Stimulated activated naive CD8-positive, alpha-beta T cell treated with anti-CD3 and anti-CD28 coated beads, Interleukin-15, amount 100 ng/mL, for 72 hours (primary cell): ENCODE results near the gene RABAC1.
"Not testable (repeated sequence)": the region's sequence is repeated elsewhere in the genome, so short reads cannot be mapped to it uniquely, and the experiment has no call there.

ENCODE experiments used
- ATAC-seq: fragments of 150-1000 bp; cut with Tn5 transposase; 2 replicates; pipeline ENCODE4 v1.10.0; 2021; ENCODE audit warnings: mild to moderate bottlenecking, moderate library complexity
- DNase-seq, 2 donors: peaks; one replicate each; pipeline ENCODE4 v3.0.0; 2021 to 2022
- H3K27ac Mint-ChIP-seq, 2 donors: one replicate each; pipeline ENCODE4 v1.8.0; 2022; ENCODE audit warnings: mild to moderate bottlenecking in 2 of 2, mixed read lengths in 2 of 2, moderate library complexity in 2 of 2
- H3K27me3 Mint-ChIP-seq: one replicate; pipeline ENCODE4 v1.8.0; 2022; ENCODE audit warnings: mixed read lengths
- H3K4me1 Mint-ChIP-seq: one replicate; pipeline ENCODE4 v1.8.0; 2022; ENCODE audit warnings: mild to moderate bottlenecking, mixed read lengths
- H3K4me3 Mint-ChIP-seq, 2 donors: one replicate each; pipeline ENCODE4 v1.8.0; 2022; ENCODE audit warnings: mild to moderate bottlenecking in 2 of 2, mixed read lengths in 2 of 2, moderate library complexity in 1 of 2
- H3K9me3 Mint-ChIP-seq, 2 donors: one replicate each; pipeline ENCODE4 v1.8.0; 2022; ENCODE audit warnings: mixed read lengths in 2 of 2

RABAC1 gene

DNA sequence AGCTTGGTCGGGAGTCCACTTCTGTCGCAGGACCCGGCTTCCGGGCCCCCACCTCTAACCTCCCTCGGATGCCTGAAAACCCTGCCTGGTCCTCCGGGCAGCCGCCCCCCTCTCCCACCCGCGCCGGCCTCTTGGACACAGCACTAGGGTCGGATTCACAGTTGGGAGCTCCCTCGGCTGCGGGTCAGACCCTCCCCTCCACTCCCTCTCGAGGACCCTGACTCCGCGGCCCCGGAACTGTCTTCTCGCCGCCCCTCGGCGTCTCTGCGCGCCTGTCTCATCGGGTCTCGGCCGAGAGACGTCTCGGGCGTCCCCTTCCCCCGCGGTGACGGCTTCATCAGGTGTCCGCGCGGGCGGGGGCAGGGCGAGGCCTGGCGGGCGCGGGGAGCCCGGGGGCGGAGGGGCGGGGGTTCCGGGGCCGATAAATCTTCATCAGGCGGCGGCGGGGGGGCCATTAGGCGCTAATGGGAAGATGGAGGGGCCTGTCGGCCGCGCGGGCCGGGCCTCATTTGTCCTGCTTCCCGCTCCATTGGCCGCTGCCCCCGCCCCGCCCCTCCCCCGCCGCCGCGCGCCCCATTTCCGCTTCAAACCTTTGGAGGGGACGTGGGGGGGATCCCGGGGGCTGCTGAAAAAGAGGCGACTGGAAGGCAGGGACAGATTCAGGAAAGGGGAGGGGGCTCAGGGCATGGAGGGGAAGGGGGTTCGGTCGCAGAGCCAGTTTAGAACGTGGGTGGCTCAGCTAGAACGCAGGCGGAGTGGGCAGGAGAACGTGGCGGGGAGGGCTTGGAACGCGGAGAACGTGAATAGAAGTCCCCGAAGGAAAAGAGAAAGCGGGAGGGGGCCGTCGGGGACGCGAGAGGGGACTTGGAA lies 19.0 kb downstream of the RABAC1 start:
- ATAC-seq (peak; percentile 60), DNase-seq (peak in 1 of 2 donors; percentile 59)
- H3K4me3 Mint-ChIP-seq: peak overlapping the region; percentile 91
- H3K9me3 Mint-ChIP-seq: no peaks in the 10 kb centered on the region
- peaks cover 27% of the 10 kb centered on the region for H3K27me3 Mint-ChIP-seq
- H3K27ac Mint-ChIP-seq: peak overlapping the region; percentile 97 to 98
- H3K4me1 Mint-ChIP-seq: peaks cover 62% of the 10 kb centered on the region

DNA sequence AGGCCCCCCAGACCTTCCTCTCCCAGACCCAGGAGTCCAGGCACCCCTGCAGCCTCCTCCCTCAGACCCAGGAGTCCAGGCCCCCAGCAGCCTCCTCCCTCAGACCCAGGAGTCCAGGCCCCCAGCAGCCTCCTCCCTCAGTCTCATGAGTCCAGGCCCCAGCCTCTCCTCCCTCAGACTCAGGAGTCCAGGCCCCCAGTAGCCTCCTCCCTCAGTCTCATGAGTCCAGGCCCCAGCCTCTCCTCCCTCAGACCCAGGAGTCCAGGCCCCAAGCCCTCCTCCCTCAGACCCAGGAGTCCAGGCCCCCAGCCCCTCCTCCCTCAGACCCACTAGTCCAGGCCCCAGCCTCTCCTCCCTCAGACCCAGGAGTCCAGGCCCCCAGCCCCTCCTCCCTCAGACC lies 19.9 kb downstream of the RABAC1 start:
- Mint-ChIP-seq H3K4me1 (peaks cover 62% of the 10 kb centered on the region), H3K27me3 (peaks cover 29% of the 10 kb centered on the region)
- H3K4me3 Mint-ChIP-seq, ATAC-seq, H3K9me3 Mint-ChIP-seq, H3K27ac Mint-ChIP-seq, DNase-seq: not testable (repeated sequence)

DNA sequence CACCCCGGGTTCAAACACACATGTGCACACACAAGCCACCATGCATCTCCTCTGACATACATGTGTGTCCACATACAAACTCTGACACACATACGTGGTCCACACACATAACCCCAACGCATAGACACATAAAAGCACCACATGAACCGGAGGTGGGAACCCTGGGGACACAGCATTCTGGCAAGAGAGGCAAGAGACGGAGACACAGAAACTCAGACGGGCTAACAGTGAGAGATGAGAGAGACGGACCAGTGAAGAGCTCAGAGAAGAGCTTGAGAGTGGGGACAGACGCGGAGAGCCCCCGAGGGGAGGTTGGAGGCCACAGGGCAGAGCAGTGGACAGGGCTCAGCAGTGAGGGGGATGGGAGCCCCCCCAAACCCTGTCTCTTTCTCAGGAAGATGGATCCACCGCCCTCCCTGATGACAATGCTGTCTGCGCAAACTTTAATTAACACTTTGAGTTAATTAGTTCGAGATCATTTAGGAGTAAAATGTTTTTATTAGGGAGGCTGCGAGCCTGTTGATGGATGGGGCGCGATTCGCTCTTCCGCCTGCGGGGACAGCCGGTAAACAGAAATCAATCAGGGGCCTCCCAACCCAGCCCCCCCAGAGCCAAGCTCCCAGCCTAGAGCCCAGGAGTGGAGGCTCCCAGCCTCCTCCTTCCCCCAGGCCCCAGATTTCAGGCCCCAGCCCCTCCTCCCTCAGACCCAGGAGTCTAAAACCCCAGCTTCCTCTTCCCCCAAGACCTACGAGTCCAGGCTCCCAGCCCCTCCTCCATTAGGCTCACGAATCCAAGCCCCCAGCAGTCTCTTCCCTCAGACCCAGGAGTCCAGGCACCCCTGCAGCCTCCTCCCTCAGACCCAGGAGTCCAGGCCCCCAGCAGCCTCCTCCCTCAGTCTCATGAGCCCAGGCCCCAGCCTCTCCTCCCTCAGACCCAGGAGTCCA lies 21.3 kb downstream of the RABAC1 start:
- no peak for DNase-seq
- Mint-ChIP-seq H3K27me3 (peaks cover 22% of the 10 kb centered on the region), H3K4me1 (peaks cover 65% of the 10 kb centered on the region), H3K9me3 (no peaks in the 10 kb centered on the region), H3K4me3 (peak overlapping the region in 1 of 2 donors; percentile 5), H3K27ac (peak overlapping the region in 1 of 2 donors; percentile 14)
- ATAC-seq: no peak

DNA sequence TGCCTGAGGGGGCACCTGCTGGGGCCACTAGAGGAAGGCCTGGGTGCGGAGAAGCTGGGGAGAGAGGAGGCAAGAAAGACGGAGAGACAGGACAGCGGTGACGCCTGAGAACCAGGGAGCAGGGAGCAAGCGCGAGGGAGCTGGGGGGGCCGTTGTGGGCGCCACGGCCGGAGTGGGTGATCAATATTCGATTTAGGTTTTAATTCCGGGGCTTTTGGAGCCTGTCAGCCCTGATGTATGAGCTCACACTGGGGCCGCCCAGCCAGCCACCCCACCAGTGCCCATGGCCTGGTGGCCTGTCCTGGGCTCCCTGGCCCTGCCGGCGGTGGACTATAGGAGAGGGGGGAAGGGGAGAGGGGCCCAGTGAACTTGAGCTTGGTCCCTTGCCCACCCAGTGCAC lies 22.2 kb downstream of the RABAC1 start:
- Mint-ChIP-seq H3K4me3 (peak overlapping the region in 1 of 2 donors; percentile 14), H3K27ac (no peak overlapping the region), H3K27me3 (peaks cover 18% of the 10 kb centered on the region), H3K4me1 (peaks cover 66% of the 10 kb centered on the region), H3K9me3 (no peaks in the 10 kb centered on the region)
- no peak for DNase-seq
- ATAC-seq: no peak

DNA sequence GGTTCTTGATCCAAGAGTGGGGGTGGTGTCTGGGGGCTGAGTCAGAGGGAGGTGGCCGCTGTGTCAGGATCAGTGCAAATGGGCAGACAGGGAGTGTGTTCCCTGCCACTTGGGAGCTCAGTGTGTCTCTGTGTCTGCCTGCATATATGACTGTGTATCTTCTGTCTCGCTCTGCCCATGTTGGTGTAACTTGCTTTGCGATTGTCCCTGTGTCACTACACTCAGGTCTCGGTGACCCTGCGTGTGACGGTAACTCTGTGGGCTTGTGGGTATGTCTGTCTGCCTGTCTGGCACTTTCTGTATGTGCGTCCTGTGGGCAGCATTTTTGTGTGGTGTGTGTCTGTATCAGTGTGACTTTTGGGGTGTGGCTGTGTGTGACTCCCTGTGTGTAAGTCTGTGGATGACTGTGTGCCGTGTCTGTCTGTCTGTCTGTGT lies 22.7 kb downstream of the RABAC1 start:
- ATAC-seq: peak; percentile 45
- peaks cover 18% of the 10 kb centered on the region for H3K27me3 Mint-ChIP-seq
- H3K9me3 Mint-ChIP-seq: no peaks in the 10 kb centered on the region
- H3K27ac Mint-ChIP-seq: no peak overlapping the region
- DNase-seq: no peak
- peaks cover 62% of the 10 kb centered on the region for H3K4me1 Mint-ChIP-seq
- peak overlapping the region; percentile 1 to 14 for H3K4me3 Mint-ChIP-seq

DNA sequence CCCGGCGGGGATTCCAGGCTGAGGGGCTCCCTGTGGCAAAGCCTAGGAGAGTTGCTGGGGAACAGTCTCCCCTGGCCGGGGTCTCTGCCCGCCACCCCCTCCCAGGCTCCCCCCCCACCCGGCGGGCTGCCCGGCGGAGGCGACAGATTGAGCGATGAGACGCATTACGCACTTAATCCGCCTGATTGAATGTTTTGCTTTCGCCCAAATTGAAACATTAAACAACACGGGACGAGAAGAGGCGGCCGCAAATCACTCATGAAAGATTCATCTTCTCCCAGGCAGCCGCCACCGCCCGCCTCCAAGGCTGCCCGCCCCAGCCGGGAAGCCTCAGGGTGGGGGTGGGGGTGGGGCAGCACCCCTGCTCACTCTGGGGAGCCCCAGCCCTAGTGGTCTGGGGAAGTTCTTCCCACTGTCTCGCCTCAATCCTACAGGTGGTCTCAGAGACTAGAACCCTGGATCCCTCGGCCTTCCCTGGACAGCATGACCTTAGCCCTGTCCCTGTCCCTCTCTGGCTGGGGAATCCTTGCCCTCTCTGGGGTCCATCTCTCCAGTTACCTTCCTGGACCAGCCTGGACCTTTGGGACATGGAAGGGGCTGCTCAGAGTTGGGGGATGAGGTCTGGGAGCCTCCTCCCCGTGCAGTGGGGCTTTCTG lies 23.2 kb downstream of the RABAC1 start:
- Mint-ChIP-seq H3K27ac (peak overlapping the region in 1 of 2 donors; percentile 26), H3K9me3 (no peaks in the 10 kb centered on the region), H3K27me3 (peaks cover 18% of the 10 kb centered on the region), H3K4me3 (peak overlapping the region in 1 of 2 donors; percentile 5), H3K4me1 (peaks cover 63% of the 10 kb centered on the region)
- DNase-seq (no peak), ATAC-seq (no peak)

DNA sequence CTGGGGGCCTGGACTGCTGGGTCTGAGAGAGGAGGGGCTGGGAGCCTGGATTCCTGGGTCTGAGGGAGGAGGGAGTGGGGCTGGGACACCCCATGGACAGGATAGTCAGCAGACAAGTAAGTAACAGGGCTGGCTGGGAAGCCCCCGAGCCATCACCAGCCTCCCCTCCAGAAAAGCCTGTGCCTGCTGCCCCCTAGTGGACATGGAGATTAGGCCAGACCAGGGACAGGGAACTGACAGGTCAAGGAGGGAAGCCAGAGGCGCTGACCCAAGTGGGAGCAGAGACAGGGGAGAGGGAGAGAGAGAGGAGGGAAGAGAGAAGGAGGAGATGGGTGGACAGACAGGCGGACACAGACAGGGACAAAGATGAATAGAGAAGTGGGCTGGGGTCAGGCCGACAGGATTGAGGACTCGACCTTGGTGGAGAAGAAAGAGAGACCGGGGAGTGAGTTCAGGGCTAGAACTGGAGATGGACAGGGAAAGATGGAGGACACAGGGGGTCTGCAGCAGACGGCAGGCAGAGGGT lies 24.2 kb downstream of the RABAC1 start:
- Mint-ChIP-seq H3K4me1 (peaks cover 69% of the 10 kb centered on the region), H3K27ac (peak overlapping the region in 1 of 2 donors; percentile 59), H3K4me3 (peak overlapping the region; percentile 5 to 35), H3K27me3 (peaks cover 18% of the 10 kb centered on the region), H3K9me3 (no peaks in the 10 kb centered on the region)
- DNase-seq: peak; percentile 77 to 86
- ATAC-seq: peak; percentile 84

DNA sequence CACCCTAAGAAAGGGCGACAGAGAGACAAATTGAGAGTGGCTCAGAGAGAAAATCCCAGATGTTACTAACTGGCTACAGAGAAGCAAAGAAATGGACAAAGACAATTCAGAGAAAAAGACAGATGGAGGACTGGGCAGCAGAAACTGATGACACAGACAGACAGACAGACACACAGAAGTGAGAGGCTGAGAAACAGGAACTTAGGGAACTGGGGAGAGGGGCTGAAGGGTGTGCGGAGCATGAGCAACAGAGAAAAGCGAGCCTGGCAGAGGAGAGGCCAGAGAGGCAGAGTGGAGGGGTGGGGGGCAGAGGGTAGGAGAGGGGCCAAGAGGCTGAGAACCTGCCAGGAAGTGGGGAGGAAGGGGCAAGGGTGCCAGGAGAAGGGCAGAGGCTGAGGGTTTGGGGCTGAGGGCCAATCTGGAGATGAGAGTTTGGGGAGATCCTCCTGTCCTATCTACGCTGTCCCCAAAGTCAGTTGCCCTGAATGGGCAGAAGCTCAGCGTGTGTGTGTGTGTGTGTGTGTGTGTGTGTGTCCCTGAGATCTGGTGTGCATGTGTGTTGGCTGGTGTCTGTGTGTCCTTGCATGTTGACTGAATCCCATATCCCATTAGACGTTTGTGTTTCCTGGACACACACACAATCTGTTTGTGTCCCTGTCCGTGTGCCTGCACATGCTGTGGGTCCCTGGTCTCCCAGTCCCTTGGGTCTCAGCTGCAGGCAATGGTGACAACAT lies 25.3 kb downstream of the RABAC1 start:
- H3K27me3 Mint-ChIP-seq: peaks cover 18% of the 10 kb centered on the region
- peak overlapping the region in 1 of 2 donors; percentile 1 for H3K4me3 Mint-ChIP-seq
- no peak for ATAC-seq
- H3K4me1 Mint-ChIP-seq: peaks cover 76% of the 10 kb centered on the region
- no peaks in the 10 kb centered on the region for H3K9me3 Mint-ChIP-seq
- peak overlapping the region; percentile 69 to 75 for H3K27ac Mint-ChIP-seq
- no peak for DNase-seq

DNA sequence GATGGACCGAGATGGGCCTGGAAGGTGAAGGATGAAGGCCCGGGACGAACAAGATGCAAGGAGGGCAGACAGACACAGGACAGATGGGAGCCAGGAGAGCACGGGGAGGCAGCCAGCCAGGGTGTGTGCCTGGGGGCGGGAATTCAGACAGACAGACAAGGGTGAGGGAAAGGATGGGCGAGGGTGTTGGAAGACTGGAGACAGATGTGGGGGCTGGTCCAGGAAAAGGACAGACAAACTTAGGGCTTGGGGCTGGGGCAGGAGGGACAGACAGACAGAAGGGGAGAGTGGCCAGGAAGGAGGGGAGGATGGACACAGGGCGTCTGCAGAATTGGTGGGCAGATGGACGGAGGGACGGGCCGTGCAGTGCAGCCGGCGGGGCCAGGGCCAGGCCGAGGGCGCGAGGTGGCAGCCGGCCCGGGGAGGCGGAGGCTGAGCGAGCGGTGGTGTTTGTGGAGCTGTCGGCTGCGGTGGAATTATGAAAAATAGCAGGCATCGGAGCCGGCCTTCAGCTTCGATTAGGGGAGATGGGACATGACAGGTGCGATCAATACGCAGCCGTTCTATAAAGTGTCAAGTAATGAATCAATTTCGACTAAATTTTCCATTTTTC lies 26.3 kb downstream of the RABAC1 start:
- peak overlapping the region in 1 of 2 donors; percentile 11 for H3K27ac Mint-ChIP-seq
- H3K4me1 Mint-ChIP-seq: peaks cover 78% of the 10 kb centered on the region
- no peak for ATAC-seq
- H3K9me3 Mint-ChIP-seq: no peaks in the 10 kb centered on the region
- DNase-seq: no peak
- no peak overlapping the region for H3K4me3 Mint-ChIP-seq
- H3K27me3 Mint-ChIP-seq: peaks cover 18% of the 10 kb centered on the region

DNA sequence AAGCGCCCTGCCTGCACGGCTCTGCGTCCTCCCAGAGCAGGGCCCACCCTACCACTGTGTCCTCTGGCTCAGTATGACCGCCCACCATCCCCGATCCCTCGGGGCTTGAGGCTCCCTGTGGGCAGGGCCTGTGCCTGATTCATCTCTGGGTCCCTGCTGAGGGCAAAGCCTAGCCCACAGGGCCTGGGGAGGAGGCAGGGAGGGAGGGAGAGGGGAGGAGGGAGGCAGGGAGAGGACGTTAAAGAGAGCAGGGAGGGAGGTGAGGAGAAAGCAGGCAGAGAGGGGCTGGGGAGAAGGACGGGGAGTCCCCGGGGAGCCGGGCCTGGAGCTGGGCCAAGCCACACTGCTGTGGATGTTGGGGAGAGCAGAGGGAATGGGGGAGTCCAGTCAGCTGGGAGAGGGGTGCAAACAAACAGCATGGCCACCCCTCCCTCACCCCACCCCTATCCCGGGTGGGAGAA lies 26.8 kb downstream of the RABAC1 start:
- DNase-seq (no peak), ATAC-seq (no peak)
- H3K9me3 Mint-ChIP-seq: no peaks in the 10 kb centered on the region
- peaks cover 18% of the 10 kb centered on the region for H3K27me3 Mint-ChIP-seq
- peaks cover 72% of the 10 kb centered on the region for H3K4me1 Mint-ChIP-seq
- no peak overlapping the region for H3K4me3 Mint-ChIP-seq
- H3K27ac Mint-ChIP-seq: peak overlapping the region in 1 of 2 donors; percentile 11

DNA sequence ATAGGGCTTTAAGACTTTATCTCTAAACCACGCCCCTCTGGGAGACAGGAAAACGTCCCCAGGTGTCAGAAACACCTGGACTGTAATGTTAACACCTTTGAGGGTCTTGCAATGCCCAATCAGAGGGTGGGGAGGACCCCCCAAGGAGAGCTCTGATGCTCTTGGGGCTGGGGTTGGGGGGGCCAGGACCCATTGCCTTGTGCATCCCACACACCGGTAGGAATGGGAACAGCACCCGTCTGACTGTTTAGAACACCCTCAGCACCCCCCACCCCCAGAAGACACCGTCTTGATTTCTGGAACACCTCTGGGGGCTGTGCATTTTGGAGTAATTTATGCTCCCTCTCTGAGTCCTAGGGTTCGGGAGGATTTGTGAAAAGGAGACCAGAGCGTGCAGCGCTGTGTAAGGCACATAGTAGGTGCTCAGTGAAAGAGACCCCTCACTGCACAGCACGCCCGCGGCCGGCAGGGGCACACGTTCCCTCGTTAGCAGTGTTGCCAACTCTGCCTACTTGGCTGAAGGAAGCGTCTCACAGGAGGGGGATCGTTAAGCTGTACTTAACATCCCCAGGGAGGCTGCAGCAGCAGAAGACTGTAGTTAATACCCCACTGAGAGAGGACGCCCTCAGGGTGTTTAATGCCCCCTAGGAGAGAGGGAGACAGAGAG lies 28.1 kb downstream of the RABAC1 start:
- no peak for DNase-seq
- no peak for ATAC-seq
- Mint-ChIP-seq H3K4me1 (peaks cover 62% of the 10 kb centered on the region), H3K9me3 (no peaks in the 10 kb centered on the region), H3K27me3 (peaks cover 10% of the 10 kb centered on the region), H3K4me3 (no peak overlapping the region), H3K27ac (no peak overlapping the region)

DNA sequence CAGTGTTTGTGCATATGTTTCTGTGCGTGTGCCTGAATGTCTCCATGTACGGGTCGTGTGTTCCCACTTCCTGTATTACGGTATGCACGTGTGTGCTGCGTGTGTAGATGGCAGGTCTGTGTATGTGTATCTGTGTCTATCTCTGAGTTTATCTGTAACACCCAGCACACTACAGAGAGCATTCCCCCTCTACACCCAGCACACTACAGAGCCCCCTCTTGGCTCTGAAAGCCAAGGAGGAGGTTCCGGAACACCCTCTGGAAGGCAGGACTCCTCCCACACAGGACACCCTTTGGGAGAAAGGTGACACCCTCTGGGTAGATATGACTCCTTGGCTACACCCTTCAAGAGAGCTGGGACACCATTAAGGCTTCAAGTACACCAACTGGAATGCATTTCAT lies 28.8 kb downstream of the RABAC1 start:
- H3K9me3 Mint-ChIP-seq: no peaks in the 10 kb centered on the region
- DNase-seq (no peak), ATAC-seq (no peak)
- no peak overlapping the region for H3K27ac Mint-ChIP-seq
- H3K4me1 Mint-ChIP-seq: peaks cover 57% of the 10 kb centered on the region
- H3K27me3 Mint-ChIP-seq: peaks cover 5% of the 10 kb centered on the region
- peak overlapping the region; percentile 14 to 33 for H3K4me3 Mint-ChIP-seq

DNA sequence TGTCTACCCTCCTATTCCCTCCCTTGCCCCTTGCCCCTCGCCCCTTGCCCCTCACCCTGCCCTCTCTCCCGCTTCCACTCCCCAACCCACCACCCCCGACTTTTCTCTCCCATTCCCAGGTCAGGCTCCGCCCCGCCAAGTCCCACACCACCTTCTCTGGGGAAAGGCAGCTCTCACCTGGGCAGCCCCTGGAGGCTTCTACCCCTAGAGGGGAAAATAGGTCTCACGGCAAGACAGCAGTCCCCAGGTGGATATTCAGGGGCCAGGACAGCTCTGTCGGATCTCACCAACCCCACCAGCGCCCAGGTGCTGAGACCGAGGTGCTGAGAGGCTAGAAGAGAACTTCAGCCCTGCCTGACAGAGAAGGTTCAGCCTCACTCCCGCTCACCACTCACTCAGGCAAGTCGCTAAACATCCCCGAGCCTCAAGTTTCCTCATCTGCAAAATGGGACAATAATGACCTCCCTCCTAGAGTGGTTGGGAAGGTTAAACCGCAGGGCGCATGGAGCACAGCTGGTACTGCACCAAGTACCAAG lies 29.5 kb downstream of the RABAC1 start:
- Mint-ChIP-seq H3K9me3 (no peaks in the 10 kb centered on the region), H3K27me3 (no peaks in the 10 kb centered on the region), H3K4me3 (peak overlapping the region; percentile 81 to 90), H3K27ac (no peak overlapping the region), H3K4me1 (peaks cover 50% of the 10 kb centered on the region)
- DNase-seq (no peak), ATAC-seq (no peak)
